Hepatic stellate cell (primary cell): Measurements from ENCODE around the gene NOL6.
"Not testable (repeated sequence)": the region's sequence is repeated elsewhere in the genome, so short reads cannot be mapped to it uniquely, and the experiment has no call there.

Experiments
- DNase-seq: peaks from one replicate; pipeline ENCODE4 v3.0.0; 2011; ENCODE audit warnings: low spot score

The NOL6 gene

GRCh38 chr9:33472881-33473615 is 676 bp downstream of the NOL6 start:
- DNase-seq: peak; percentile 17

- DNase-seq: peak; percentile 0
These were observed 1.4 kb downstream of the NOL6 start for GRCh38 chr9:33472171-33472880.

- DNase-seq: peak; percentile 4
These were observed 2.4 kb downstream of the NOL6 start for GRCh38 chr9:33471361-33471760.

GRCh38 chr9:33469891-33470290 is 3.8 kb downstream of the NOL6 start:
- no peak for DNase-seq

- peak; percentile 2 for DNase-seq
These were observed 4.7 kb downstream of the NOL6 start for GRCh38 chr9:33468797-33469621.

- peak; percentile 2 for DNase-seq
These were observed 5.5 kb downstream of the NOL6 start for GRCh38 chr9:33468215-33468730.

GRCh38 chr9:33467526-33467925 is 6.2 kb downstream of the NOL6 start:
- DNase-seq: no peak

GRCh38 chr9:33466565-33467495 is 6.9 kb downstream of the NOL6 start:
- DNase-seq: peak; percentile 74

- no peak for DNase-seq
These were observed 7.8 kb downstream of the NOL6 start for GRCh38 chr9:33465596-33466564.

- no peak for DNase-seq
These were observed 8.6 kb downstream of the NOL6 start for GRCh38 chr9:33465096-33465495.

- no peak for DNase-seq
These were observed 9.6 kb downstream of the NOL6 start for GRCh38 chr9:33464045-33464636.

- no peak for DNase-seq
These were observed 10.6 kb downstream of the NOL6 start for GRCh38 chr9:33463151-33463550.

- DNase-seq: no peak
These were observed 12.2 kb downstream of the NOL6 start for GRCh38 chr9:33461492-33461891.

GRCh38 chr9:33460854-33461253 is 12.9 kb downstream of the NOL6 start:
- DNase-seq: no peak

GRCh38 chr9:33459115-33459514 is 14.6 kb downstream of the NOL6 start:
- DNase-seq: no peak

- DNase-seq: no peak
These were observed 15.3 kb downstream of the NOL6 start for GRCh38 chr9:33458444-33458843.

GRCh38 chr9:33455945-33456344 is 17.8 kb downstream of the NOL6 start:
- no peak for DNase-seq

- not testable (repeated sequence) for DNase-seq
These were observed 18.3 kb downstream of the NOL6 start for GRCh38 chr9:33455456-33455855.

GRCh38 chr9:33454661-33455026 is 19.1 kb downstream of the NOL6 start:
- DNase-seq: not testable (repeated sequence)
